DOHH2 (cell line): ENCODE results near the gene SSH2.

ENCODE experiments used
- H3F3A ChIP-seq: fragments of 200-600 bp; sonication (generic), shearing (Covaris generic); 2 replicates; pipeline ENCODE4 v1.6.0; 2016; ENCODE audit warnings: antibody characterized with exemption, mild to moderate bottlenecking; ENCODE audit not compliant: control insufficient read depth, insufficient read depth
- H3K27ac ChIP-seq: fragments of 200-600 bp; sonication (generic); 2 replicates; pipeline ENCODE4 v1.5.1; 2014; ENCODE audit warnings: low read depth, mild to moderate bottlenecking, low read length, moderate library complexity
- H3K27me3 ChIP-seq: fragments of 200-600 bp; sonication (generic); 2 replicates; pipeline ENCODE4 v1.6.1; 2014; ENCODE audit warnings: mild to moderate bottlenecking, low read length, mixed read lengths; ENCODE audit not compliant: control insufficient read depth
- H3K36me3 ChIP-seq: fragments of 200-600 bp; sonication (generic); 2 replicates; pipeline ENCODE4 v1.6.1; 2014; ENCODE audit warnings: mild to moderate bottlenecking, low read length, moderate library complexity, mixed read lengths; ENCODE audit not compliant: control insufficient read depth
- H3K4me1 ChIP-seq: fragments of 200-600 bp; sonication (generic); 2 replicates; pipeline ENCODE4 v1.6.1; 2014; ENCODE audit warnings: mild to moderate bottlenecking, low read length, mixed read lengths; ENCODE audit not compliant: control insufficient read depth
- H3K4me2 ChIP-seq: fragments of 200-600 bp; sonication (generic); 2 replicates; pipeline ENCODE4 v1.6.0; 2014; ENCODE audit warnings: mild to moderate bottlenecking, low read length, moderate library complexity
- H3K4me3 ChIP-seq: fragments of 200-600 bp; sonication (generic); 2 replicates; pipeline ENCODE4 v1.5.1; 2014; ENCODE audit warnings: mild to moderate bottlenecking, low read length, mixed read lengths
- H3K79me2 ChIP-seq: fragments of 200-600 bp; sonication (generic); 2 replicates; pipeline ENCODE4 v1.6.1; 2014; ENCODE audit warnings: mild to moderate bottlenecking, low read length, mixed read lengths; ENCODE audit not compliant: control insufficient read depth
- H3K9me2 ChIP-seq: fragments of 200-600 bp; sonication (generic); replicated peaks from 2 replicates; pipeline ENCODE4 v1.6.1; 2014; ENCODE audit warnings: mild to moderate bottlenecking, low read length, mixed read lengths; ENCODE audit not compliant: control insufficient read depth
- H3K9me3 ChIP-seq: fragments of 200-600 bp; sonication (generic); 2 replicates; pipeline ENCODE4 v1.6.1; 2014; ENCODE audit warnings: antibody characterized with exemption, low read length, mixed read lengths; ENCODE audit not compliant: control insufficient read depth, insufficient read depth
- H4K20me1 ChIP-seq: fragments of 200-600 bp; sonication (generic); 2 replicates; pipeline ENCODE4 v1.6.0; 2014; ENCODE audit warnings: low read depth, mild to moderate bottlenecking, antibody characterized with exemption, low read length, moderate library complexity; ENCODE audit not compliant: control insufficient read depth, insufficient read depth
- EZH2phosphoT487 ChIP-seq: fragments of 200-600 bp; sonication (generic); IDR thresholded peaks from 2 replicates; pipeline ENCODE4 v1.6.1; 2017; ENCODE audit warnings: borderline replicate concordance, mild to moderate bottlenecking, antibody characterized with exemption, low read length, moderate library complexity, mixed read lengths
- TF ChIP-seq, protein P1 (sequence below): fragments of 200-600 bp; sonication (generic); IDR thresholded peaks from one replicate; pipeline ENCODE4 v1.5.1; 2014; ENCODE audit warnings: antibody characterized with exemption, mild to moderate bottlenecking, low read depth, low read length; ENCODE audit not compliant: poor library complexity, severe bottlenecking

The SSH2 gene

GRCh38 chr17:29855686-29856085 is 74.3 kb downstream of the SSH2 start:
- Histone ChIP-seq H3K4me2 (no peak overlapping the region), H3K27ac (no peak overlapping the region), H3K4me1 (peaks cover 14% of the 10 kb centered on the region), H3F3A (0 out of 2 replicates have a peak, but pooled peaks cover 5% of the 10 kb centered on the region), H3K9me3 (peaks cover 14% of the 10 kb centered on the region; the same call in 1 of the 2 replicates), H3K4me3 (no peak overlapping the region), H3K27me3 (no peaks in the 10 kb centered on the region), H3K9me2 (no peaks in the 10 kb centered on the region), H3K36me3 (peaks cover 6% of the 10 kb centered on the region; the same call in 1 of the 2 replicates), H3K79me2 (peaks cover 42% of the 10 kb centered on the region), H4K20me1 (no peaks in the 10 kb centered on the region)
- TF ChIP-seq, protein P1, sequence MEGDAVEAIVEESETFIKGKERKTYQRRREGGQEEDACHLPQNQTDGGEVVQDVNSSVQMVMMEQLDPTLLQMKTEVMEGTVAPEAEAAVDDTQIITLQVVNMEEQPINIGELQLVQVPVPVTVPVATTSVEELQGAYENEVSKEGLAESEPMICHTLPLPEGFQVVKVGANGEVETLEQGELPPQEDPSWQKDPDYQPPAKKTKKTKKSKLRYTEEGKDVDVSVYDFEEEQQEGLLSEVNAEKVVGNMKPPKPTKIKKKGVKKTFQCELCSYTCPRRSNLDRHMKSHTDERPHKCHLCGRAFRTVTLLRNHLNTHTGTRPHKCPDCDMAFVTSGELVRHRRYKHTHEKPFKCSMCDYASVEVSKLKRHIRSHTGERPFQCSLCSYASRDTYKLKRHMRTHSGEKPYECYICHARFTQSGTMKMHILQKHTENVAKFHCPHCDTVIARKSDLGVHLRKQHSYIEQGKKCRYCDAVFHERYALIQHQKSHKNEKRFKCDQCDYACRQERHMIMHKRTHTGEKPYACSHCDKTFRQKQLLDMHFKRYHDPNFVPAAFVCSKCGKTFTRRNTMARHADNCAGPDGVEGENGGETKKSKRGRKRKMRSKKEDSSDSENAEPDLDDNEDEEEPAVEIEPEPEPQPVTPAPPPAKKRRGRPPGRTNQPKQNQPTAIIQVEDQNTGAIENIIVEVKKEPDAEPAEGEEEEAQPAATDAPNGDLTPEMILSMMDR, result no peak
- no peak for TF ChIP-seq EZH2phosphoT487

GRCh38 chr17:29848737-29849136 is 81.3 kb downstream of the SSH2 start:
- TF ChIP-seq, protein P1, result no peak
- TF ChIP-seq EZH2phosphoT487, result no peak
- peaks cover 8% of the 10 kb centered on the region; the same call in 1 of the 2 replicates for H3K36me3 ChIP-seq
- H3K4me1 ChIP-seq, result peaks cover 25% of the 10 kb centered on the region
- peaks cover 27% of the 10 kb centered on the region for H3K79me2 ChIP-seq
- H3K4me3 ChIP-seq, result no peak overlapping the region
- H3K27ac ChIP-seq, result no peak overlapping the region
- H3K27me3 ChIP-seq, result no peaks in the 10 kb centered on the region
- no peaks in the 10 kb centered on the region for H4K20me1 ChIP-seq
- no peak overlapping the region for H3K4me2 ChIP-seq
- H3K9me2 ChIP-seq, result no peaks in the 10 kb centered on the region
- peaks cover 7% of the 10 kb centered on the region; the same call in 1 of the 2 replicates for H3F3A ChIP-seq
- H3K9me3 ChIP-seq, result no peaks in the 10 kb centered on the region

DNA sequence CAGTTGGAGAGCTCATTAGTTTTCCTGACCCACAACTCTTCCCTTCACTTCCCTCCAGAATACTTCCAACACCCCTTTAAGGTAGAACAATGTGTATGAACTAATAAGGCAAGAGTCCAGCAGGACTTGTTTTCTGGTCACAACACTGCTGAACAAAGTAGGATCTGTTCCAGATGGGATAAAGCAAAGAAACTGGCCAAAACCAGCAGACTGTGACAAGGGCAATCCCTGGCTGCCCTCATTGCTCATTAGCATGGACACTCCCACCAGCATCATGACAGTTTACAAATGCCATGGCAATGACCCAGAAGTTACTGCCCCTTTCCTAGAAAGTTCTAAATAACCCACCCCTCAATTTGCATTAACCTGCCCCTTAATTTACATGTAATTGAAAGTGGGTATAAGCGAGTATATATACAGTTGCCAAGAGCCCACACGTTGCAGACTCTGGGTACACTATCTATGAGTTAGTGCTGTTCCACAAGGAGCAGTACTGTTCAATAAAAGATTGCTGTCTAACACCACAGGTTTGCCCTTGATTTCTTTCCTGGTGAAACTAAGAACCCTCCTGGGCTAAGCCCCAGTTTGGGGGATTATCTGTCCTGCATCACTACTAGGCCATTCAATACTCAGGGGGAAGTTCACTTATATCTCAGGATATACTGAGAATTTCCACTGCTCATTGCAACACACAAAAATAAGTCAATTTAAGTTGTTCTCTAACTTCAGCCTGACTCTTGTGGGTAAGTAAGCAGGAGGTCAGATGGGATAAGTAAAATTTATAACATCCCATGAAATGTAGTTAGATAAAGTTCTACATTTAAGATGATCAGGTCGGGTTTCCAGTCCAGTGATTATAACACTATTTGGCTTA is 82.3 kb downstream of the SSH2 start:
- H4K20me1 ChIP-seq, result no peaks in the 10 kb centered on the region
- H3F3A ChIP-seq, result peaks cover 7% of the 10 kb centered on the region; the same call in 1 of the 2 replicates
- peaks cover 25% of the 10 kb centered on the region for H3K4me1 ChIP-seq
- no peak overlapping the region for H3K4me2 ChIP-seq
- no peak overlapping the region for H3K27ac ChIP-seq
- no peak overlapping the region for H3K4me3 ChIP-seq
- no peak for TF ChIP-seq EZH2phosphoT487
- H3K9me3 ChIP-seq, result no peaks in the 10 kb centered on the region
- H3K27me3 ChIP-seq, result no peaks in the 10 kb centered on the region
- no peaks in the 10 kb centered on the region for H3K9me2 ChIP-seq
- peaks cover 8% of the 10 kb centered on the region; the same call in 1 of the 2 replicates for H3K36me3 ChIP-seq
- H3K79me2 ChIP-seq, result peaks cover 21% of the 10 kb centered on the region

- no peak overlapping the region for H3K27ac ChIP-seq
- H3K4me1 ChIP-seq, result peaks cover 25% of the 10 kb centered on the region
- H3K4me3 ChIP-seq, result no peak overlapping the region
- H3K27me3 ChIP-seq, result no peaks in the 10 kb centered on the region
- H3K36me3 ChIP-seq, result peaks cover 8% of the 10 kb centered on the region; the same call in 1 of the 2 replicates
- peaks cover 7% of the 10 kb centered on the region; the same call in 1 of the 2 replicates for H3F3A ChIP-seq
- peaks cover 21% of the 10 kb centered on the region for H3K79me2 ChIP-seq
- no peak overlapping the region for H3K4me2 ChIP-seq
- no peaks in the 10 kb centered on the region for H3K9me2 ChIP-seq
- H3K9me3 ChIP-seq, result no peaks in the 10 kb centered on the region
- H4K20me1 ChIP-seq, result no peaks in the 10 kb centered on the region
- TF ChIP-seq, protein P1, result no peak
- no peak for TF ChIP-seq EZH2phosphoT487
These were observed 82.9 kb downstream of the SSH2 start for GRCh38 chr17:29847118-29847517.
